GM18907 (cell line): Measurements from ENCODE around the gene GRK4.

Experiments used
- ATAC-seq: cut with Tn5 transposase; IDR thresholded peaks from one replicate; pipeline ENCODE4 v1.9.1; 2021; ENCODE audit warnings: mild to moderate bottlenecking, moderate library complexity; ENCODE audit not compliant: unreplicated experiment

GRK4 gene

DNA sequence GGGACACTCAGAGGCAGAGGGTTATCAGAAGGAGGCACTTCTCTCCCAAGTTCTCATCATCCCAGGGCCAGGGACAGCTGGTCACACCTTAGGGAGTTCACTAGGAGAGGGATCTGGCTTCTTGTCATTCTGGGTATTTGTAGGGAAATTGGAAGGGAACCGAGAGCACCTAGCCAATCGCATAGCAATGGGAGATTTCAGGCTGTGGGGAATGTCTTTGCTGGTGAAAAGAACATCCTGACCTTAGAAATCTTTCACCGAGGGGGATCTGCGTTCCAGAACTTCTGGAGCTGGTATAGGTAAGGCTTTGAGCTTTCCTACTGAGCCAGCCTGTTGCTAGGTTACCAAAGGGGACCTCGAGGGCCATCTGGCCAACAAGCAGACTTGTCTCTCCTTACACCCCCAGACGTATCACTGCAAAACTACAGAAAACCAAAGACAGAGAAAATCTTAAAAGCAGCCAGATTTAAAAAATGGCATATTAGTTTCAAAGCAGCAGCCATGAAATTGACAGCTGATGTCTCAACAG, 104.2 kb downstream of the GRK4 start:
- ATAC-seq, result no peak

DNA sequence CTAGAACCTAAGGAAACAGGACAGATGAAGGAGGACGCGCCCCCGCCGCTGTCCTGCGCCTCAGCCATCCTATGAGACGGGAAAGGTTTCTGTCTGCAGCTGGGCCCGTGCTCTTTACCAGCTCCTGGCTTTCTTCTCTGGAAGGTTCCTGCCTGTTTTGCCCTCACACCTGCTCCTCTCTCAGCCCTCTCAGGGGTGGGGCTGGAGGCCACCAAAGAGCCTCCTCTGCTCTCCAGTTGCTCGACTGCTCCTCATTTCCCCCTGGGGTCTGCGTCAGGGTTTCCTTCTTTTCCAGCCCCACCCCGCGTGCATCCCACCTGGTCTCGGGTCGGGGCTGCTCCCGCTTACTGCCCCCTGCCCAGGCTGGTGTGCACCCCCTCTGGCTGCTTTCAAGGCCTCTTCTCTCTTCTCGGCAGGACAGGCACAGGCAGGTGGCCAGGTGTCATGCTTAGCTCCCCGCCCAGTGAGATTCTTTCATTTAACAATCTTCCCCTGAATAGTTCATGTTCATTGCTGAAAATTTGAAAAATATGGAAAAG, 106.4 kb downstream of the GRK4 start:
- no peak for ATAC-seq

DNA sequence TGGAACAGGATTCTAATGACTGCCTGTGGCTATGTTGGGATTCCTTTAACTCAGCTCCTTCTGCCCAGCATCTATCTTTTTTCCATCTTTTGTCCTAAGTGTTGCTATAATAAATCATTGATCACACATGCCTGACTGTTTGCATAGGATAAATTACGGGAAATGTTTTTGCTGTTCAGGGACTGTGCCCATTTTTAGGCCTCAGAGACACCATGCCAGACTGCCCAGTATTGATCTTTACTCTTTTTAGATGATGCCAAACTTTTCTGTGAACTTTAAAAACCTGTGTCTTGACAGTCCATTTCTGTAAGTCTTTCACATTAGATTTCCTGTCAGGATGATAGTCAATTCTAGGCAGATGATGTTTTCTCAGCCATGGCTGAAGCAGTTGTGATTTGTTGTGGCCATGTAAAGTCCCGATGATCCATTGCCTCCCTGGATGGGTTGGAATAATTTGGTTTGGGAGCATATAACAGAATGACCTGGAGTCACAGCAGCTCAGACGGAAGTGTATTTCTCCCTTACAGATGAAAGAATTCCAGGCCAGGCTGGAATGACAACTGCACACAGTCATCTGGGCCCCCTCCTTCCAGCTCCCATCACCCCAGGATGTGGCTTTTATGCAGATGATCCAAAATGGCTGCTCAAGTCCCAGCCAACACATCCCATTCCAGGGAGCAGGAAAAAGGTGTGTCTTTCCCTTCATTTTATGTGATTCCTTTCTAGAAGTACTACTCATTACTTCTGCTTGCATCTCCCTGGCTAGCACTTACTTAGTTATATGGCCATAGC, 107.5 kb downstream of the GRK4 start:
- no peak for ATAC-seq

DNA sequence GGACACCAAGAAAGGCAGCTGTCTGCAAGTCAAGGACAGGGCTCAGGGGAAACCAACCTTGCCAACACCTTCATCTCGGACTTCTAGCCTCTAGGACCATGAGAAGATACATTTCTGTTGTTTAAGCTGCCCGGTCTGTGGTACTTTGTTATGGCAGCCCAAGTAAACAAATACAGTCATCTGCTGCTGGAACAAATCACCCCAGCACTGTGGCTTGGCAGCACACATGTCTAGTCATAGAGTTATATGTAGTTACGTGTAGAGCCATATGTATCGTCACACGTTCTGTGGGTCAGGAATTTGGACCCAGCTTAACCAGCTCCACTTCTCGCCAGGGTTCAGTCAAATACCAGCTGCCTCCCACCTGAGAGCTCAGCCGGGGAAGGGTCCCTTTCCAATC, 108.4 kb downstream of the GRK4 start:
- ATAC-seq, result no peak

DNA sequence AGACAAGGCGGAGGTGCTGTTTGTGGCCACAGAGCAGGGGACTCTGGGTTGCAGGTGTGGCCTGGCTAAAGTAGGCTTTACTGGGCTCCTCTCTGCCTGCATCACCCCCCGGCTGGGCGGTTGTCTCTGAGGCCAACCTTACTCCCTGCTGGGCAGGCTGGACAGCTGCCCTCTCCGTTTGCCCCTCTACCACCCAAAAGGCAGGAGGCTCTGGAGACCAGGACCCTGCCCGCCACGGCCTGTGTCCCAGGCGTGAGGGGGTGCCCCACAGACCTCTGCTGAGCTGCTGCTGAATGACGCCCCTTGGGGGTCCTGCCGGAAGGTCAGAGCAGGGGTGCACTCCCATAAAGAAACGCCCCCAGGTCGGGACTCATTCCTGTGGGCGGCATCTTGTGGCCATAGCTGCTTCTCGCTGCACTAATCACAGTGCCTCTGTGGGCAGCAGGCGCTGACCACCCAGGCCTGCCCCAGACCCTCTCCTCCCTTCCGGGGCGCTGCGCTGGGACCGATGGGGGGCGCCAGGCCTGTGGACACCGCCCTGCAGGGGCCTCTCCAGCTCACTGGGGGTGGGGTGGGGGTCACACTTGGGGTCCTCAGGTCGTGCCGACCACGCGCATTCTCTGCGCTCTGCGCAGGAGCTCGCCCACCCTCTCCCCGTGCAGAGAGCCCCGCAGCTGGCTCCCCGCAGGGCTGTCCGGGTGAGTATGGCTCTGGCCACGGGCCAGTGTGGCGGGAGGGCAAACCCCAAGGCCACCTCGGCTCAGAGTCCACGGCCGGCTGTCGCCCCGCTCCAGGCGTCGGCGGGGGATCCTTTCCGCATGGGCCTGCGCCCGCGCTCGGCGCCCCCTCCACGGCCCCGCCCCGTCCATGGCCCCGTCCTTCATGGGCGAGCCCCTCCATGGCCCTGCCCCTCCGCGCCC, 110.0 kb downstream of the GRK4 start:
- ATAC-seq, result peak; percentile 29

DNA sequence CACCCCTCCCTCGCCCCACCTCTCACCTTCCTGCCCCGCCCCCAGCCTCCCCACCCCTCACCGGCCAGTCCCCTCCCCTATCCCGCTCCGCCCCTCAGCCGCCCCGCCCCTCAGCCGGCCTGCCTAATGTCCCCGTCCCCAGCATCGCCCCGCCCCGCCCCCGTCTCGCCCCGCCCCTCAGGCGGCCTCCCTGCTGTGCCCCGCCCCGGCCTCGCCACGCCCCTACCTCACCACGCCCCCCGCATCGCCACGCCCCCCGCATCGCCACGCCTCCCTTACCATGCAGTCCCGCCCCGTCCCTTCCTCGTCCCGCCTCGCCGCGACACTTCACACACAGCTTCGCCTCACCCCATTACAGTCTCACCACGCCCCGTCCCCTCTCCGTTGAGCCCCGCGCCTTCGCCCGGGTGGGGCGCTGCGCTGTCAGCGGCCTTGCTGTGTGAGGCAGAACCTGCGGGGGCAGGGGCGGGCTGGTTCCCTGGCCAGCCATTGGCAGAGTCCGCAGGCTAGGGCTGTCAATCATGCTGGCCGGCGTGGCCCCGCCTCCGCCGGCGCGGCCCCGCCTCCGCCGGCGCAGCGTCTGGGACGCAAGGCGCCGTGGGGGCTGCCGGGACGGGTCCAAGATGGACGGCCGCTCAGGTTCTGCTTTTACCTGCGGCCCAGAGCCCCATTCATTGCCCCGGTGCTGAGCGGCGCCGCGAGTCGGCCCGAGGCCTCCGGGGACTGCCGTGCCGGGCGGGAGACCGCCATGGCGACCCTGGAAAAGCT, 110.9 kb downstream of the GRK4 start, which contains the start of the genes HTT and HTT-AS:
Gene HTT (plus strand): TSS at position 604 of the 768 bp plus-strand sequence. CDS start 145 bp downstream, at position 749.
Gene HTT-AS (minus strand): TSS at position 461 of the 768 bp plus-strand sequence.
- ATAC-seq, result peak; percentile 76

DNA sequence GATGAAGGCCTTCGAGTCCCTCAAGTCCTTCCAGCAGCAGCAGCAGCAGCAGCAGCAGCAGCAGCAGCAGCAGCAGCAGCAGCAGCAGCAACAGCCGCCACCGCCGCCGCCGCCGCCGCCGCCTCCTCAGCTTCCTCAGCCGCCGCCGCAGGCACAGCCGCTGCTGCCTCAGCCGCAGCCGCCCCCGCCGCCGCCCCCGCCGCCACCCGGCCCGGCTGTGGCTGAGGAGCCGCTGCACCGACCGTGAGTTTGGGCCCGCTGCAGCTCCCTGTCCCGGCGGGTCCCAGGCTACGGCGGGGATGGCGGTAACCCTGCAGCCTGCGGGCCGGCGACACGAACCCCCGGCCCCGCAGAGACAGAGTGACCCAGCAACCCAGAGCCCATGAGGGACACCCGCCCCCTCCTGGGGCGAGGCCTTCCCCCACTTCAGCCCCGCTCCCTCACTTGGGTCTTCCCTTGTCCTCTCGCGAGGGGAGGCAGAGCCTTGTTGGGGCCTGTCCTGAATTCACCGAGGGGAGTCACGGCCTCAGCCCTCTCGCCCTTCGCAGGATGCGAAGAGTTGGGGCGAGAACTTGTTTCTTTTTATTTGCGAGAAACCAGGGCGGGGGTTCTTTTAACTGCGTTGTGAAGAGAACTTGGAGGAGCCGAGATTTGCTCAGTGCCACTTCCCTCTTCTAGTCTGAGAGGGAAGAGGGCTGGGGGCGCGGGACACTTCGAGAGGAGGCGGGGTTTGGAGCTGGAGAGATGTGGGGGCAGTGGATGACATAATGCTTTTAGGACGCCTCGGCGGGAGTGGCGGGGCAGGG, 111.7 kb downstream of the GRK4 start:
- peak; percentile 18 for ATAC-seq

DNA sequence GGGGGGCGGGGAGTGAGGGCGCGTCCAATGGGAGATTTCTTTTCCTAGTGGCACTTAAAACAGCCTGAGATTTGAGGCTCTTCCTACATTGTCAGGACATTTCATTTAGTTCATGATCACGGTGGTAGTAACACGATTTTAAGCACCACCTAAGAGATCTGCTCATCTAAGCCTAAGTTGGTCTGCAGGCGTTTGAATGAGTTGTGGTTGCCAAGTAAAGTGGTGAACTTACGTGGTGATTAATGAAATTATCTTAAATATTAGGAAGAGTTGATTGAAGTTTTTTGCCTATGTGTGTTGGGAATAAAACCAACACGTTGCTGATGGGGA, 112.2 kb downstream of the GRK4 start:
- ATAC-seq, result no peak

DNA sequence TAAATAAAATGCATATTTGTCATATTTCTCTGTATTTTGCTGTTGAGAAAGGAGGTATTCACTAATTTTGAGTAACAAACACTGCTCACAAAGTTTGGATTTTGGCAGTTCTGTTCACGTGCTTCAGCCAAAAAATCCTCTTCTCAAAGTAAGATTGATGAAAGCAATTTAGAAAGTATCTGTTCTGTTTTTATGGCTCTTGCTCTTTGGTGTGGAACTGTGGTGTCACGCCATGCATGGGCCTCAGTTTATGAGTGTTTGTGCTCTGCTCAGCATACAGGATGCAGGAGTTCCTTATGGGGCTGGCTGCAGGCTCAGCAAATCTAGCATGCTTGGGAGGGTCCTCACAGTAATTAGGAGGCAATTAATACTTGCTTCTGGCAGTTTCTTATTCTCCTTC, 114.4 kb downstream of the GRK4 start:
- ATAC-seq, result peak; percentile 41

DNA sequence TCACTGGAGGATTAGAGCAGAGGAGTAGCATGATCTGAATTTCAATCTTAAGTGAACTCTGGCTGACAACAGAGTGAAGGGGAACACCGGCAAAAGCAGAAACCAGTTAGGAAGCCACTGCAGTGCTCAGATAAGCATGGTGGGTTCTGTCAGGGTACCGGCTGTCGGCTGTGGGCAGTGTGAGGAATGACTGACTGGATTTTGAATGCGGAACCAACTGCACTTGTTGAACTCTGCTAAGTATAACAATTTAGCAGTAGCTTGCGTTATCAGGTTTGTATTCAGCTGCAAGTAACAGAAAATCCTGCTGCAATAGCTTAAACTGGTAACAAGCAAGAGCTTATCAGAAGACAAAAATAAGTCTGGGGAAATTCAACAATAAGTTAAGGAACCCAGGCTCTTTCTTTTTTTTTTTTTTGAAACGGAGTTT, 116.3 kb downstream of the GRK4 start:
- ATAC-seq, result peak; percentile 34

DNA sequence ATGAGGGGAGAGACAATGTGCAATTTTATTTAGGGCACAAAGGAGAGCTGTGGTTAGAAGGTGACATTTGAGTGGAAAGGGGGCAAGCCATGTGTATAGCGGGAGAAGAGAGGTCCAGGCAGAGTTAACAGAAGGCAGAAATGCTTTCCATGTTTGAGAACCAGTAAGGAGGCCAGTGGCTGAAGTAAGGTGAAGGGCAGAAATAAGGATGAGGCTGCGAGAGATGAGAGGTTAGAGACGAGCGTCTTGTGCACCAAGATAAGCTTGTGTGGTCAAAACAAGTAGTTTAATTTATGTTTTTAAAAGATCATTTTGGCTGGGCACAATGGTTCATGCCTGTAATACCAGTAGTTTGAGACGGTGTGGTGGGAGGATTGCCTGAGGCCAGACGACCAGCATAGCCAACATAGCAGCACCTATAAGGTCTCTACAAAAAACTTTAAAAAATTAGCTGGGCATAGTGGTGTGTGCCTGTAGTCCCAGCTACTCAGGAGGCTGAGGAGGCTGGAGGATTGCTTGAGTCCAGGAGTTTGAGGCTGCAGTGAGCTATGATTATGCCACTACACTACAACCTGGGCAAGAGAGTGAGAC, 119.6 kb downstream of the GRK4 start:
- ATAC-seq, result no peak

DNA sequence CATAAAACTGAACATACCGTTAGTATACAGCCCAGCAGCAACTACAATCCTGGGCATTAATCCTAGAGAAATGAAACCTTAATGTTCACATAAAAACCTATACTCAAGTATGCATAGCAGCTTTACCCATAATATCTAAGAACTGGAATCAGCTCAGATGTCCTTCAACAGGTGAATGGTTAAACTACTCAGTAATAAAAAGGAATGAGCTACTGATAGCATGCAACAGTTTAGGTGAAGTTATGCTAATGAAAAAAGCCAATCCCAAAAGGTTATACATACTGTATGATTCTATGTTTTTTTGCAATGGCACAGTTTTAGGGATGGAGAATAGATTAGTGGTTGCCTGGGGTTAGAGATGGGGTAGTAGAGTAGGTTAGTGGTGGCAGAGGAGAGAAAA, 120.4 kb downstream of the GRK4 start:
- ATAC-seq, result no peak

DNA sequence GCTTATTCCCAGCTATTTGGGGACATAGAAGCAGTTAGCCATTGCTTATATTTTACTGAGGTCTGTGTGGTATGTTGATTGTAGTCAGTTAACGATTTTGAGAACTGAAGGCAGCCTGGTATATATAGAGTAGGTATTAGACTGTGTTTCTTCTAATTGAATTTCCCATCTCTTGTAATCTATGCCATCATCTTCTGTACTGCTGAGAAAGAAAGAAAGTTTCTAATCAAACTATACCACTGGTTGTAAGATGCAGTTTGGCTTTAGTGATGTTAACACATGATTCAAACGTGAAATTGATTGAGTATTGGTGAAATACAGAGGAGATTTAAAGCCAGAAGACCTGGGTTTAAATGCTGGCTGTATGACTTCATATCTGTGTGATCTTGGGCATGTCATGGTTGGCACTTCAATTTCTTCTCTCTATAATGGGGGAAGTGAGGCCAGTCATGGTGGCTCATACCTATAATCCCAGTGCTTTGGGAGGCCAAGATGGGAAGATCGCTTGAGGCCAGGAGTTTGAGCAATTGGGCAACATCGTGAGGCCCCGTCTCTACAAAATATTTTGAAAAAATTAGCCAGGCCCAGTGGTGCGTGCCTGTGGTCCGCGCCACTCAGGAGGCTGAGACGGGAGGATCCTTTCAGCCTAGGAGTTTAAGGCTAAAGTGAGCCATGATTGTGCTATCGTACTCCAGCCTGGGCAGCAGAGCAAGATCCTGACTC, 122.7 kb downstream of the GRK4 start:
- no peak for ATAC-seq

DNA sequence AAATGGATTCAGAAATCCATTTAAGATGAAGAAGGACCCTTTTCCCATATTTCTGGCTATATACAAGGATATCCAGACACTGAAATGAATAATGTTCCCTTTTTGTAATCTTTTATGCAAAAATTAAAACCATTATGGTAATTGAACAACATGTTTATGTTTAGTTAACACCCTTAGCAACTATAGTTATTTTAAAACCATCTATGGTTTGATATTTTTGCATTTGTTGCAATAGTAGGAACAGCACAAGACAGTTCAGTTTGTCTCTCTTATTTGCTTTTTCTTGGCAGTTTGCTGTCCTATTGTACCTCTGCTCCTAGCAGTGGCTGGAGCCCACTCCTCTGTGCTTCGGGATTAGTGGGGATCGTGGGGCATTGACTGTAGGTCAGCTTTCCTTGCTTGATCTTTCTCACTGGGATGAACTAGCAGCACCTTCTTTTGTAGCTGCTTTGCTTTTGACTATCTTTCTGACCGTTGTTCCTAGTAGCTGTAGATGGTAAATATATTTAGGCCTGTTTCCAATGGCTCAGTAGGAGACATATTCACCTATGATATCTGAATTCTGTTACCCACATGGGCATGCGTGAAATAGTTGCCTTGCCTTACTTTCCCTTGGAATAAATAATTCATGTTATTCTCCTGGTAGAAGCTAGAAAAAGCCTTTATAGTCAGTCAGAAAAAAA, 123.9 kb downstream of the GRK4 start:
- no peak for ATAC-seq
